ENCODE data around the gene NINJ2.

DNA sequence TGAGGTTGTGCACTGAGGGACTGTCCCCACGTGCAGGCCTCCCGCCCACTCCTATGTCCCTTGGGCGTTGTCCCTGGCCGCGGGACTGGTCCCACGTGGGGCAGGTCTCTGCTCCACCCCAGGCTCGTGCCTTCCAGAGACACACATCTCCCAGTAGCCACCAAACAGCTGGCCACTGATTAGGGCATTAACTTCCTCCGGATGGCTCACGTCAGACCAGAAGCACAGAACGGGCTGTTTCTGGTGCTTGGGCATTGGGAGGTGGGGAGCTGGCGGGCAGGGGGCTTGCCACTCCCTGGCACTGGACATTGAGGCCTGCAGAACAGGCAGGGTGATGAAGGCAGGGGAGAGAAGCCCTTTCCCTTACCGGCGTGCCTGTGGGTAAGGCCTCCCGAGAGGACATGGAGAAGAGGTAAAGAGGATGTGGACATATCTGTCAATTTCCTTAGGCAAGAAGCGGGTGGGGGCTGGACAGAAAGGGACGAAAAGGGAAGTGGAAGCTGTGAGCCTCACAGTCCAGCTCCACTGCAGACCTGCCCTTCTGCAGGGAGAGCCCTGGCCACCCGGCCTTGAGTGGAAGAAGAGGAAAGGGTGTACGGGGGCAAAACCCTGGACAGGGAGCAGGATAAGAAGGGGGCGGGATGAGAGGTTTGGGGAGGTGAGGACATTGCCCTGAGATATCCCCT lies 101.2 kb downstream of the NINJ2 start:
- TF ChIP-seq, protein P1, sequence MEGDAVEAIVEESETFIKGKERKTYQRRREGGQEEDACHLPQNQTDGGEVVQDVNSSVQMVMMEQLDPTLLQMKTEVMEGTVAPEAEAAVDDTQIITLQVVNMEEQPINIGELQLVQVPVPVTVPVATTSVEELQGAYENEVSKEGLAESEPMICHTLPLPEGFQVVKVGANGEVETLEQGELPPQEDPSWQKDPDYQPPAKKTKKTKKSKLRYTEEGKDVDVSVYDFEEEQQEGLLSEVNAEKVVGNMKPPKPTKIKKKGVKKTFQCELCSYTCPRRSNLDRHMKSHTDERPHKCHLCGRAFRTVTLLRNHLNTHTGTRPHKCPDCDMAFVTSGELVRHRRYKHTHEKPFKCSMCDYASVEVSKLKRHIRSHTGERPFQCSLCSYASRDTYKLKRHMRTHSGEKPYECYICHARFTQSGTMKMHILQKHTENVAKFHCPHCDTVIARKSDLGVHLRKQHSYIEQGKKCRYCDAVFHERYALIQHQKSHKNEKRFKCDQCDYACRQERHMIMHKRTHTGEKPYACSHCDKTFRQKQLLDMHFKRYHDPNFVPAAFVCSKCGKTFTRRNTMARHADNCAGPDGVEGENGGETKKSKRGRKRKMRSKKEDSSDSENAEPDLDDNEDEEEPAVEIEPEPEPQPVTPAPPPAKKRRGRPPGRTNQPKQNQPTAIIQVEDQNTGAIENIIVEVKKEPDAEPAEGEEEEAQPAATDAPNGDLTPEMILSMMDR (IDR thresholded peaks at IDR 0.05): no peak
- TF ChIP-seq POLR2A (IDR thresholded peaks at IDR 0.05): peak in 2 of 4 donors; percentile 18 to 37

Measured in esophagus squamous epithelium (tissue), 4 donors.